GM21528 (cell line): Measurements from ENCODE around the gene ALK.

ENCODE experiments used
- ATAC-seq: cut with Tn5 transposase; IDR thresholded peaks from one replicate; pipeline ENCODE4 v1.9.1; 2021; ENCODE audit warnings: mild to moderate bottlenecking, moderate library complexity; ENCODE audit not compliant: unreplicated experiment, low FRiP score

The ALK gene

DNA sequence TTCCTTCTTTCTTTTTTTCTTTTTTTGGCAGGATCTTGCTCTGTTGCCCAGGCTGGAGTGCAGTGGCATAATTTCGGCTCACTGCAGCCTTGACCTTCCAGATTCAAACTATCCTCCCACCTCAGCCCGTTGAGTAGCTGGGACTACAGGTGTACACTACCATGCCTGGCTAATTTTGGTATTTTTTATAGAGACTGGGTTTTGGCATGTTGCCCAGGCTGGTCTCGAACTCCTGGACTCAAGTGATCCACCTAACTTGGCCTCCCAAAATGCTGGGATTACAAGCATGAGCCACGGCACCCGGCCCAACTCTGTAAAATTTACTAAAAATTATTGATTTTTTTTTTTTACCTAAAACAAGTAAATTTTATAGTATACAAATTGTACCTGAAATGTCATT is 360.8 kb downstream of the ALK start:
- no peak for ATAC-seq

DNA sequence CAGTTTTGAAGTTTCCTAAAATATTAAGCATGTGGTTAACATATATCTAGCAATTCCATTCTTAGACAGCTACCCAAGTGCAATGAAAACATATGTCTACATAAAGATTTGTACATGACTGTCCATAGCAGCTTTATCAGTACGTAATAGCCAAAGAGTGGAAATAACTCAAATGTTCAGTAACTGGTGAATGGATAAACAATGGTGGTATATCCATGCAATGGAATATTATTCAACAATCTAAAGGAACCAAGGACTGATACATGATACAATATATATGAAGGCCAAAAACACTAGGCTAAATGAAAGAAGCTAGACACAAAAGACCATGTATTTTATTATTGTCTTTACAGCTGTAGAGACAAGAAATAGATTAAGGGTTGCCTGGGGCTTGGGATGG is 361.4 kb downstream of the ALK start:
- no peak for ATAC-seq

DNA sequence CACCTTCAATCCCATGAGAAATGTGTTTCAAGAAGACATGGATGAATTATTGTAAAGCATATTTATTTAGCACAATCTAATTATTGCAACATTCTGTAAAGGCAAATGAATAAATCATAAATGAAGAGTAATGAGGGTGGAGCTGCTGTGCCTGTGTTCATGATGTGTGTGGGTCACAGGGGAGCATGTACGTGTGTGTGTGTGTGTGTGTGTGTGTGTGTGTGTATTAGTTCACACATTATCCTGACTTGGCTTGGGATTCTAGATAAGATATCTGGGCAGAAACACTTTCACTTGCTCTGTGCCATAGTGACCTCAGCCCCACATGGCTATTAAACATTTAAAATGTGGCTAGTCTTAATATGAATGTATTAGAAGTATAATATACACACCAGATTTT is 361.8 kb downstream of the ALK start:
- no peak for ATAC-seq

DNA sequence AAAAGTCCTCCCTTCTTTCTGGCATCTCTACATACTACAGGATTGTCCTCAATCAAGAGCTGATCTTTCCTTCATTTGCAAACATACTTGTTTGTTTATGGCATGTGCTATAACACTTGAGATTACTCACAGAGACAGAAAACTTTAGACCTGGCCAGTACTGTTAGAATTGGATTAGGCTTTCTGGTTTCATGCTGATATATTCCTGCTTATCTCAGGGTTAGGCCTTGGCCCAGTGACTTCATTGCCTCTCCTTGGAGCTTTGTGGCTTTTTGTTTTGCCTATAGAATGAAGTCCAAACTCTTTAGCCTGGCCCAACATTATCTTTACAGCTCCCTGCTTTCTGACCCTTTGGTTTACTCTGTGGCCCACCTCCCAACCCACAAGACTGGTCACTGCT is 363.3 kb downstream of the ALK start:
- no peak for ATAC-seq

DNA sequence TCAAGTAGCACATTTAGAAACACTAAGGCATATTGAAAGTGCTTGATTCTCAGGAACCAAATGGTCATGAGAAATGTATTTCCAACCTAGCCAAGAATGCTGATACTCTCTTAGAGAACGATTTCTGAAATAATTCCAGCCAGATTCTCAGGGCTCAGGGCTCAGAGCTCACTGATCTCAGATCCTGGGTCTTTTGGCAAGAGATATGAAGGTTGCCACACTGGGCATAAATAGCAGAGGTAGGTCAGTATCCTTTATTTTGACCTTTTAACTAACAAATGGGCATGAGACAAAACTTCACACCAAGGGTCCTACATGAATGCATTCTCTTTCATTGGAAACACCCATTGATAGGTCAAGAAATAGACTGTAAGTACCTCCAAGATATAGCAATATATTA is 364.1 kb downstream of the ALK start:
- no peak for ATAC-seq

DNA sequence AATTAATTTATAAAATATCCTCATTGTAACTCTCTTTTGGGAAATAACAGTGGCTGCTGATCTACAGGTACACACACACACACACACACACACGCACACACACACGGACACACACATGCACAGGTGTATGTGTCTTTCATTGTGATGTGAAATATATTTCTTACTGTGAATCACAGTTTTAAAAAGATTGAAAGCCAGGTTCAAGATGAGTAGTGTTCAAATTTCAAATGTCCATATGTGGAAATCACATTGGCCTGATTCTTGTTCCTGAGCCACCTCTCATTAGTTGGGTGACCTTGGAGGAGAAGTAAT is 372.4 kb downstream of the ALK start:
- ATAC-seq, result no peak

DNA sequence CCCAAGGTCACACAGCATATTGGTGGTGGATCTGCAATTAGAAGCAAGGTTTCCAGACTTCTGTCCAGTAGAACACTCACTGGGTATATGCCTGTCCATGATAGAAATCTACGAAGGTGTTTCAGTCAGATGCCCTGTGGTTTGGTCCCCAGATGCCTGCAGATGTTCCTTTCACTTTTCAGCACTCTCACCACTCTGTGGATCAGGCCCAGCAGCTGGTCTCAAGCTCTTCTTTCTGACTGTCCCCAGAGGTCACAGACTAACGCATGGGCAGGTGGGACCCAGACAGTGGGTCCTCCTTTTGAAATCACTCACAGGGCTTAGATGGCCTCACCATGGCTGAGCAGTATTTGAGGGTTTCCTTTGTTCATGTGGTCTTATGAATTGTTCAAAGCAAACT is 376.5 kb downstream of the ALK start:
- no peak for ATAC-seq

DNA sequence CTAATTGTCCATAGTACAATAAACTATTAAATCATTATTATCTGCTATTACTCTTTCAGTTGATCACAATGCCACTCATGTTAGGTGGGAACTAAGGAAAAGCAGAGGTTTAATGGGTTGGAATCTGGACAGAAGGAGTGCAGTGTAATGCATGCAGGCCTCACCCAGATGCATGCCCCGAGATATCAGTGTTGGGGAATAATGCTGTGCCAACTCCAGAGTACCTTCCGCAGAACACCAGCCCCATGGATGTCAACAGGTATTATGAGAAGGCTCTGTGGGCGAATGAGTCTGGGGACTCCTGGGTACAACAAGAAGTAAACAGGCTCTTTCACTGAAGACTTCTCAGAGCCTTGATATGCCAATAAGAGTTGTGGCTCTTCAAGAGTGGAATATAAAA is 377.4 kb downstream of the ALK start:
- no peak for ATAC-seq

DNA sequence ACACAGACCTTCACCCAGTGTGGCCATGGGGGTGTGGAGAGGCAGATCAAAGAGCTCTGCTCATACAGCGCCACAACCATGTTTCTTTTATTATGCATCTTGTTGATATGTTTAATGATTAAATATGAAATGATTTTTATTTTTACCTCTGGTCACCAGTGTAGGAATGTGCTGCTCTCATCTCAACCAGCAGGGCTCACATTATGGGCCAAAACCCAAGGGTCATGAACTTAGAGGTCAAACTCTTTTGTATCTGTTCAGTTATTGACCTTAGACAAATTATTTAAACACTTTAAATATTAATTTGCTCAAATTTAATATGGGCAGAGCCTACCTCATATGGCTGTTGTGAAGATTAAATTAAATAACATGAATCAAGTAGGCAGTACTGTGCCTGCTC is 386.2 kb downstream of the ALK start:
- ATAC-seq, result no peak

DNA sequence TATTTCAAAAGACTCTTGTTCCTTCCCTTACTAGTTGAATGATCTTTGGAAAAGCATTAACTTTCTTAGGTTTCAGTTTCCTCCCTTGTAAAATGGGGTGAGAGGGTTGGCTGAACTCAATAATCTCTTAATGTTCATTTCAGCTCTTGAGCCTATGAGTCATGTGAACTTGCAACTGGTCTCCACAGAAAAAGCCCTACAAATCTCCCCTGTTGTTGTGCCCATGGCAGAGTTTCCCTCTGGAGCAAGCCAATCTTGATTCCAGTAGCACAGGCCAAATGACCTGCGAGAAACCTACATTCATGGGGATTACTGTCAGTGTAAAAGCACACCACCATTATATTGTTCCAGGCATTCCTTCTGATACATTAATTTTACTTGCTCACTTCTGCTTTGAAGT is 388.9 kb downstream of the ALK start:
- ATAC-seq, result no peak

DNA sequence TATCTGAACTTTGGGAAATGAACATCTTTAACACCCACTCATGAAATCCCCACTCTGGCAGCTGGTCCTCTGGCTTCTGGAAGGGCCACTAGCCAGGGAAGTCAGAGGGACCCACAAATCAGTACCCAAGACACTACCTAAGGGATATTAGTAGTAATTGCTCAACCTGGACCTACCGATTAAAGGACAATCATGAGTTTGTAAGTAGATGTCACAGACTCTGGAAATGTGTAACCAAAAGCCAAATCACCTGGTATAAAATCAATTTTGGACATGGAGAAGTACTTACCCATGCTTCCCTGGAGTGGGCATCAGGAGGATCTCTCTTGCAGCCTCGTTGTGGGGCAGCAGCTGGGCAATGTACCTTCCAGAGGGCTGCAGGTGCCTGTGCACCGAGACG is 389.8 kb downstream of the ALK start:
- ATAC-seq, result no peak

DNA sequence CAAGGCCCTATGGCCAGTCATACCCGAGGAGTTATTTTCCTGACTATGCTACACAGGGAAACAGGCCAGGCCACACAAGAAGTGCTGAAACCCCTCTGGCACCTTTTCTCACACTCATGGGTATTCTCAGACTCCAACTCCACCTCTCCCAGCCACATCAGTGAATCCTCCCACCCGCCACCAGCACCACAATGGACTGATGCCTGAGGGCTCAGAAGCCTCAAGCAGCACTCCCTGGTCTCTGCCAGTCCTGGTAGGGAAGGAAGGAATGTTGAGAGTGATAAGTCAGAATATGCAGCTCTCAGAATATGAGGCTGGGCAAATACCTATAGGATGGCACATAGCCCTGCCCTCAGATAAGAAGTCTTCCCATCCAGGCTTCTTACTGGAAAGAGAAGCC is 391.1 kb downstream of the ALK start:
- ATAC-seq, result no peak

DNA sequence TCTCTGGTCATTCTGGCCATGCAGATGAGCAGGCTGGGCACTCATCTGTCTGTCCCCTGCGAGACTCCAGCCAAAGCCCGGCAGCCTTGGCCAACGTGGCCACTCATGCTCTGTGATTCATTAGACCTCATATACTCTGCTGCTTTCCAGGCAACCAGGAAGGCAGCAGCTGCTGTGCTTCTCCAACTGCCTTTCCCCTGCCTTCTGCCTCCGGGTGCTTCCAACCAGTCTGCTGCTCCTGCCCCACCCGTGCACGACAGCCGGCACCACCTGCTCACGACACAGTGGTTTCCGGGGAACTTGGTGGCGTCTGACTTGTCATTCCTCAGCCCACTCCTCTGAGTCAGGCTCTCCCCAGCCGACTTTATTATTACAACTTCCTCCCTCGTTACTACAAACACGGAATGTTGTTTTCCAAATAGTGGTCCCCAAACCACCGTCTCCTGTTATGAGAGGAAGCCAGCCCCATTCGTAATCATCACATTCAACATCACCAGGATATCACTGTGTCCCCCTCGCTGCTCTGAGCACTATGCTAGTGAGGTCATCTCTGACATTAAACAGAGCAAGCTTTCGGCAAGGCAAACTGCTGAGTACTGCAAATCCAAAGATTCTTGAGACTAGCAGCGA is 392.4 kb downstream of the ALK start:
- no peak for ATAC-seq

DNA sequence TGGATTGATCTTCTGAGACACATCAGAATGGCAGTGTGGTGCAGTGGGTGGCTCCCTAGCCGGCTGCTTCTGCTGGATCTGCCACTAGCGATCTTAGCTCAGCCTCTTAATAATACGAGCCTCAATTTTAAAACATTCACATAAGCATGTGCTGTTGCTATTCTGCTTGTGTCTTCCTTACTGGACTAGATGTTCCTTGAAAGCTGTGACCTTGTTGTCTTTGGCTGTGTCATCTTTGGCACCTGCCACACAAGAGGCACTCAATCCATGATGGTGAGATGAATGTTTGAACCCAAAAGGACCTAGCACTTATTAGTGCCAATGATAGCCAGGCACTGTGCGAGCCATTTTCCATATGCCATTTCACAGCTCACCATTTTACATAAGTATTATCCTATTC is 393.0 kb downstream of the ALK start:
- no peak for ATAC-seq

DNA sequence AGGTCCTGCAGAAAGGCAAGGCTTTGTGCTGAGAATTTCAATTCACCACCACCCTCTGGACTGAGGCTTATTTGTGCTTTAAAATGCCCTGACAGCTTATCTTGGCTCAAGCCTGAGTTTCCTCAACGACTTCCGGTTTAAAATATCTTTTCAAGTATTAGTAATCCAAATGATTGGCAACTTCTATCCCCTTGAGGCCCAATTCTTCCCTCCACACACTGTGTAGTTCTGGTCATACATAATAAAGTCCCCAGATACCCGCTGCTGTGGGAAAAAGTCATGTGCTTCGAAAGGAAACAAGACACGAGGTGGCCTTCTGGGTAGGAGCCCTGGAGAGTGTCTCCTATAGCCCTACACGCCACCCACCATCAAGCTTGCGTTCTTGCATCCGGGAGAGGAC is 393.4 kb downstream of the ALK start:
- ATAC-seq, result no peak

DNA sequence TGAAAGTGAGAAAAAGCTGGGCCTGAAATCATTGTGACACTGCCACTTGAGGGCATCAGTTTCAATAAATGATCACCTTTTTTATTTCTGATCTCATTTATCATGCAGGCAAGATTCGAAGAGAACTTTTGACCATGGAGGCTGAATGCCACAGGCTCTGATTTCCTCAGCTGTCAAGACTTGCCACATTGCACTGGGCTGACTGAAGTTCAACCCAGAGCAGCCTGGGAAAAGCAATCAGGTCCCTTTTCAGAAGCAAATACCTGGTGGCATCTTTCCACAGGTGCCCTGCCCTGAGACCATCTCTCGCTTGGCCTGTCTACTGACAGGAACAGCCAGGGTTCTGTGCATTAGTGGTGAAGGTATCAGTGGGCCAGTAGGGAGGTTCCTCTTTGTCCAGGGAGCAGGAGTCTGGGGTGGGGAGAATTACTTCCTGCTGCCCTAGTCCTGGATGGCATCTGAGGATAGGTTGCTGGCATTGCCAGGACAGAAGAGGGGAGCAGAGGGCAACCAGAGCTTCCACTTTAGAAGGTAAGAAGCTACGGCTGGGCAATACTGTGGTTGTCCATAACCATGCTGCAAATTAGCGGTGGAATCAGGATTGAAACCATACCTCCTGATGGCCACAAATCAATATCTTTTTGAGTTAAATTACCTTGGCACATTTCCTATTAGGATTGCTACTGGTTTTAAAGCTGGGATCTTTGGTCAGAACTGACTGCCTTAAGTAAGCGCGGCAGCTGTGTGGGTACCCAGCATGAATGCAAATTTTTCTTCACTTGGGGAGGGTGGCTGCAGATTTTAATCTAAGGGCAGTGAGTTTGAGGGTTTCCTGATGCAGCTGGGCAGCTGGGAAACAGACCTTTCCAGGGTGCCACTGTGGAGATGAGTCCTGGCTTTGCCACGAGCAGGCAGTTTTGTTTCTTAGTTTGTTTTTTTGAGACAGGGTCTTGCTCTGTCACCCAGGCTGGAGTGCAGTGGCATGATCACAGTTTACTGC is 394.5 kb downstream of the ALK start:
- ATAC-seq, result no peak

DNA sequence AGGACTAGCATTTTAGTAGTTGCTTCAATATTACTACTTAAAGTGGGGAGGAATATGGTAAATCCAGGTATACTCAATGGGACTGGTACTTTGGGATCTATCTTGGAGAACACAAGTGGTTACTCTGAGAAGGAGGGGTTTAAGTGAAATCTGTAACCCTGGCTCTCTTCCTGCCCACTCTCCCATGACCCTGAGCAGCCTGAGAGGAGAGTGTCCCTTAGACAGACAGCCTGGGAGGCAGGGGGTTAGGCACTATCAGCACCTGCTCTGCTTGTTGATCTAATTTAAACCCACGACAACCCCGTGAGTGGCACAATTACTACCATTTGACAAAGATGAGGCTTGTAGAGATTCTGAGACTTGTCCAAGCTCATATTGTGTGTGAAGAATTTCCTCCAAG is 395.5 kb downstream of the ALK start:
- ATAC-seq, result no peak

DNA sequence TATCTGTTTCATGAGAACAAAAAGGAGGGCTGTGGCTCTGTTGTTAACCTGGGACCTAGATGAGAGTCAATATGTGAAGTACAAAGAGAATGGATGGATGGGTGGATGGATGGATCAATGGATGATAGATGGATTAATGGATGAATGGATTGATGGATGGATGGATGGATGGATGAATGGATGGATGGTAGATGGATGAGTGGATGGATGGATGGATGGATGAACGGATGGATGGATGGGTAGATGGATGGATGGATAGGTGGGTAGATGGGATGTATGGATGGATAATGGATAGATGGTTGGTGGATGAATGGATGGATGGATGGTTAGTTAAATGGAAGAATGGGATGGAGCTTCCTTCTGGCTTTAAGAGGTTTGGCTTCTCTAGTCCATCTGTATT is 396.7 kb downstream of the ALK start:
- ATAC-seq, result no peak

DNA sequence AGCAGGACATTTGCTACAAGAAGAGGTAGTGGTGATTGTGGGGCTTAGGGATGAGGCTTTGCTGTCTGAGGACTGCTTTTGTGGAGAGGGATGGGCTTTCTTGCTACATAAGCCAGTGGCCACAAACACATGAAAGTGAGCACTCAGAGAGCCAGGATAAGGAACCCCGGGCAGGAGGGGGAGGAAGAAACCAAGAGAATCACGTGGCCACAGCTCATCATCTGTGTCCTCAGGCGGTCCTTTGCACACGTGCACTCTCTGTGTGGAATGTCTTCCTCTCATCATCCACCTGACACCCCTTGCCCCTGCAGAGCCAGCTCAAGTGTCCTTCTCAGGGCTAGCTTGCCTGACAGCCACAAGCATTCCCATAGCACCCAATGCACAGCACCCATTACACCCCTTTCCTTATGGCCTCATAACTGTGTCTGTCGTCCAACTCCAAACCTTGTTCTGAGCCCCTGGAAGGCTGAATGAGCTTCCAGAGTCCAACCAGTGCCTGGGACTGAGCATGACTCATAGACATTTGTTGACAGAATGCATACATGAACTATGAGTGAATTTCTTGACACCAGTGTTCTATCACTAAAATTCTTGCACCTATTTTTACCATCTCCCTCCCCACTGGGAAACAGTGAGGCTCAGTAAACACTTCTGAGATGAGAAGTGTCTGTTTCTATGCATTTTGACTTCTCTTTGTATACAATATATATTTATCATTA is 398.3 kb downstream of the ALK start:
- ATAC-seq, result no peak

DNA sequence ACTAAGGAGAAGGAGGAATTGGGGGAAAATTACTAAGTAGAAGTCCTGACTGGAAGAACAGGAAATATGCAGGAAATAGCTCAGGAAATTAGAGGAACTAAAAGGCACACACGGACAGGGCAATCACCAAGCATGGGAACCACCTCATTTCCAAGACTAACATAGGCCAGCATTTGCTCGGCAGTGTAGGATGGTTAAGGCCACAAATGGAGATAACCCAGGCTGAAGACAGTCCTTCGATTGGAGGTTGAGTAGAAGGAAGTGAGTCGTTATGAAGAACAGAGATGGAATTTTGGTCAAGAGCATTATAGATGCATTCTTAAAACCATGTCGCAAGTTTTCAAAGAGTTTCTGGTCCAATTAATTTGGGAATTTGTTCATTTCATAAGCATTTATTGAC is 401.4 kb downstream of the ALK start:
- no peak for ATAC-seq

DNA sequence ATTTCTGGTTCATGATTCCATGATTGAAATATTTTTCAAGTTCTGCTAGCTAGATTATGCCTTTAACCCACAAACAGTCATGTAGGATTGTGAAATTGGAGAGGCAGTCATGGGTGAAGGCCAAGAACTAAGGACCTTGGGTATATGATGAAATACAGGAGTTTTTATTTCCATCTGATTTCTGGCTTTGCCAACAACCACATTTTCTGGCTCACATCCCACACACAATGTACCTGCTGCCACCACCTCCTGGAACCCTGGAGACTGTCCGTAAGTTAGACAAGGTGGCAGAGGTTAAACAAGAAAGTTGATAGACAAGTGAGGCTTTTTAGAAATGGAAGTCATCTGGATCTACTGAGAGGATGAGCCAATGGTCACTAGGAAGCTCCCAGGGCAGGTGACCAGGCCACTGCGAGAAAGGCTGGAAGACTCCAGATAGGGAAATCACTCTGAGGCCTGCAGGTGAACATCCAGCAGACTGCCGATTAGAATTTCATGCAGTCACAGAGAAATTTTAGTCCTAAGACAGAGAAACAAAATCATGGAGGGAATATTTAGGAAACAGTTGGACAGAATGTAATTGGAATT is 402.0 kb downstream of the ALK start:
- no peak for ATAC-seq
